Measurements from ENCODE around the gene OPN1SW.

DNA sequence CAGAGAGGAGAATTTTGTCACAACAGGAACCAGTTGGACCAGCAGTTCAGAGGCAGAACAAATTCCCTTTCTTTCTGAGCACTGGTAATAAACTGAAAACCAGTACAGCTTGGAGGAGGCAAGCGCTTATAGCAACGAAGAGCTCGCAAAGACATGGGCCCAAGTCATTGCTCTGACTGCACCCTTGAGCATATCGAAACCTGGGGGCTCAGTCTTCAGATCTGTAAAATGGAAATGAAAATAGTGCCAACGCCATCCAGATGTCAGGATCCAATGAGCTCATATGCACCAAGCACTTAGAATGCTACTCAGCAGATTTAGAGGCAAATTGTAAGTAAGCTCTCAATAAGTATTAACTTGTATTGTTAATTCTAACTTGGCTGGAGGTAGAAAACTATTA is 50.9 kb downstream of the OPN1SW start:
- TF ChIP-seq CTCF (IDR thresholded peaks at IDR 0.05; ENCODE audit: low read depth, low read length) (no peak), EZH2phosphoT487 (IDR thresholded peaks at IDR 0.05; ENCODE audit: low read depth) (no peak)
